NCI-H510A (cell line): Measurements from ENCODE around the gene FARSB.

Source experiments
- DNase-seq: peaks from one replicate; lab custom pipeline; 2025; lab: John Stamatoyannopoulos, UW

Gene FARSB

DNA sequence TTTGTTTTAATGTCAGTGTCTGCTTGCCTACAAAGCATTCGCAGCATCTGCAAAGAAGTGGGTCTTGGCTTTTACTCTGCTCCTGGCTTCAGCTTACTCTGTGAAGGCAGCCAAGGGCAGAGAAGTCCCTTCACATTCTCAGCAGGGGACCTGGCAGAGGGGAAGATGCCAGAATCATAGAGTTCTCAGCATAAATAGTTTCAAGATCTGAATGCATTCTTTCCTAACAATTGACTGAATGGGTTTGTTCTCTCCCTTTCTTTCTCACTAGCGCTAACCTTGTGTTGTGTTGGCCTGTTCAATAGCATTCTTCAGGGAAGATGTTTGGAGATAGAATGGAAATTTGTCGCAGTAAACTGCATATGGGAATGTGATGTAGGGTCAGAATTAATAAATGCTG lies 106.9 kb downstream of the FARSB start:
- no peak for DNase-seq

DNA sequence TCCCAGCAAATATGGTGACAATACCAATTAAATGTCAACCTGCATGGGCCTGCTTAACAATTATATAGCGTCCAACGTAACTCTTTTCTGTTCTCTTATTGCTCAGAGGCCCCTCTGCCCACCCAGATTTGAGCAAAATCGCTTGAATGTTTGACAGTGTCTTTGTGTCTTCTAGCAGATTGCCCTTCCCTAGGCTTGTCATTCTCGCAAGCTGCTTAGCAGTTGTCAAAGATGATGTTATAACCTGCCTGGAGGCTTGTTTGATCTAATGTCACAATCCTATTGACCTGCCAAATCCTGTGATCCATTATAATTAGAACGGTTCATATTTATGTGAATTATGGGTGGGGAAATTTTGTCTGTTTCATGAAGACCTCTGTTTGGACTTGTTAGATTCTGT lies 108.8 kb downstream of the FARSB start:
- no peak for DNase-seq

DNA sequence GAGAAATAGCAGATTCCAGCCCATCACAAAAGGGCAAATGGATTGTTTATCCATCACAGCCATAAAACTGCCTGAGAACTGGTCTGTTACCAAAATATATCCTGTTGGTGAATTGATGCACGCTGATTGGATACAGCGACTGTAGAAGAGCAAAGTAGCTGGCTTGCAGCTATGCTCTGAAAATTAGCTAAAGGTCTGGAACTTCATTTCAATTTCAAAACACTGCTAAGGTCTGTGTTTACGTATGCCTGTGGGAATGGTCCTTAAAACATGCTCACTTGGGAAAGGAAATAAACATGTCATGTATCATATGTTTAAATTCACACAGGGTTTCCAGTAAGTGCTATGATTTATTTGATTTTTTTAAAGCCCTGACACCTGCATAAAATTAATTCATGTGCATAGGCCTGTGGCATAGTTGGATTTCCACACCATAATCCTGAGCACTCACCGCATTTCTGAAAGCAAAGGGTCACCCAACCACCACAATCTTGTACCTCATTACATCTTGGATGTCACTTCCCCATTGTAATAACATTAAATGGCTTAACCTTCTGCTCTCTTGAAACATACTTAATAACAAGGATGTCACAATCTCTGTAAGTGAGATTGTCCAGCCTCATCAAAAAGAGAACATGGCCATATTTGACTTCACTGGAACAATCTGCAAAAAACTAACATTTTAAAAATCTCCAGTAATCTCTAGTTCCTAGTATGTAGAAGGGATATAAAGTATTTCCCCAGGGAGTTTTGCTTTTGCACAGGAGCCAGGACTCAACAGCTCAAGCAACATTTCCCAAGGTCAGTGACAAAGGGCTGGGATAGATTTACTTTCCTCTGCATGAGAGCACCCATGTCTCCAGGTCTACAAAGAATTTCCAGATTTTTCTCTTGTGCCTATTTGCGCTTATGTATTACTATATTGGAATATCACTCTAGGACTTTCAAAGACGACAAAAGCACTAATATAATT lies 109.8 kb downstream of the FARSB start:
- DNase-seq = no peak

DNA sequence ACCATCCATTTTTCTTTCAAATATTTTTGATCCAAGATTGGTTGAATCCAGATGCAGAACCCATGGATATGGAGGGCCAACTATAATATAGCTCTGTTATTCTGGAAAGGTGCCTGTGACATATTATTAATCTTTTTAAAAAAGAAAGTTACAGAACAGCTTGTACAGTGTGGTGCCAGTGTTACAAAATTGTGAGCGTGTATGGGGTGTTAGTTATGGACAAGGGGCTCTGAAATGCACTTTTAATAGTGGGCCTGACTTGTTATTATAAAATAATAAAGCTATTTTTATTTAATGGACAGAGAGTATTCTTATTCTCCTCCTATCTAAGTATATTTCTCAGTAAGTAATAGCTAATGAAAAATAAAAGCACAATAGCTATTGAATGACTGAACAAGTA lies 111.2 kb downstream of the FARSB start:
- DNase-seq = no peak

DNA sequence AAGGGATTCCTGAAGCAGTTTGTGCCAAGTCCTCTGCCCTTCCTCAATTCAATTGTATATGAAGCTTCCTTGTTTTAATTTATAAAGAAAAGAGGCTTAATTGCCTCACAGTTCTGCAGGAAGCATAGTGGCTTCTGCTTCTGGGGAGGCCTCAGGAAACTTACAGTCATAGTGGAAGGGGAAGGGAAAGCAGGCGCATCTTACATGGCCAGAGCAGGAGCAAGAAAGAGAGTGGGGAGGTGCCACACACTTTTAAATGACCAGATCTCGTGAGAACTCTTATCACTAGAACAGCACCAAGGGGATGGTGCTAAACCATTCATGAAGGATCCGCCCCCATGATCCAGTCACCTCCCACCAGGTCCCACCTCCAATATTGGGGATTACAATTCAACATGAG lies 117.4 kb downstream of the FARSB start:
- DNase-seq = no peak

DNA sequence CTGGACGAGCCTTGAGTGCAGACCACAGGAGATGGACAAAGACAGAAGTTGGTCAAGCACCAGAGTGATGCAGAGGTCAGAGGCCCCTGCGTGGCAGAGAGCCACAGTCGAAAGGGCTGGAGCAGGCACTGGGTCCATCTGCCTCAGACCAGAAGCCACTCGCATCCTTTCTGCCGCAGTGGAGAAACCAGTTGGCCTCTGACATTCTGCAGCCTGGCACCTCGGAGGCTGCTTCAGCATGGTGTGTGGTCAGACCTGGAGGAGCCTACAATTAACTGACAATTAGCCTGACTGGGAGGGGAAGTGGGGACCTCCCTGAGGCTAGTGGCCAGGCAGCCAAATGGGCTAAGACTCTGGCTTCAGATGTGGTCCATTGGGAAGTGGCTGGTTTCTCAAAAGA lies 120.4 kb downstream of the FARSB start:
- DNase-seq = no peak

DNA sequence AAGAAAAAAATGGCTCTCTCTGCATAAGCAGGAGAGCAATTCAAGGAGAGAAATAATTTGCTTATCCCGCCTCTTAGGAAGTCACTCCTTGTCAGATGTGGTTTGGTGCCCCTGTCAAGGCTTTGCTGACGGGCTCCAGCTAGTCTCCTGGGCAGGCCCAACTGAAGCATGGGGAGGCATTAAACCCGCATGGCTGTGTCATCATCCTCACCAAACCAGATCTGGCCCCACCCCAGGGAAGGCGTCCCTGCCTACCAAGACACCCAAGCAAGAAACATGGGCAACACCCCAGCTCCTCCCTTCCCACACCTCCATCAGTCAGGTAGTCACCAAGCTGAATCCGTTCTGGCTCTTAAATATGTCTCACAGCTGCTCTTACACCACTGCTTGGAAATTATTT lies 123.6 kb downstream of the FARSB start:
- DNase-seq = no peak

DNA sequence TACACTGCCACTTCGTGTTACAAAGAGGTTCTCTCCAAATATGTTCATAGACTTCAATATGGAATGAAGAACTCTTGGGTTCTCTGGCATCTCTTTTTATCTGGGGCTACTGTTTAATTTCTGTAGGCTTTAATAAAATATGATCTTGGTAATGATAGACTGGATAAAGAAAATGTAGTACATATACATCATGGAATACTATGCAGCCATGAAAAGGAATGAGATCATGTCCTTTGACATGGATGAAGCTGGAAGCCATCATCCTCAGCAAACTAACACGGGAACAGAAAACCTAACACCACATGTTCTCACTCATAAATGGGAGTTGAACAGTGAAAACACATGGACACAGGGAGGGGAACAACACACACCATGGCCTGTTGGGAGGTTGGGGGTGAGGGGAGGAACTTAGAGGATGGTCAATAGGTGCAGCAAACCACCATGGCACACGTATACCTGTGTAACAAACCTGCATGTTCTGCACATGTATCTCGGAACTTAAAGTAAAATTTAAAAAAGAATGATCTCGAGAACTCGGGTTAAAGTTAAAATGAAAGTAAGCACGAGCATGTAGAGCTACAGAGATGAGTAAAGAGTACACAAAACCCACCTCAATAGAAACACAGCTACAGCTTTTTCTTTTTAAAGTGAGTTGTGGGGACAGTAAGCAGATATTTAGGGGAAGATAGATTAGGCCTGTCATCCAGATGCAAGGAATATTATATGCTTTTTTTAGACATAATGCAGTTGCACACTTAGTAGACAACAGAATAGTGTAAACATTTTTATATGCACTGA lies 129.2 kb downstream of the FARSB start:
- no peak for DNase-seq

DNA sequence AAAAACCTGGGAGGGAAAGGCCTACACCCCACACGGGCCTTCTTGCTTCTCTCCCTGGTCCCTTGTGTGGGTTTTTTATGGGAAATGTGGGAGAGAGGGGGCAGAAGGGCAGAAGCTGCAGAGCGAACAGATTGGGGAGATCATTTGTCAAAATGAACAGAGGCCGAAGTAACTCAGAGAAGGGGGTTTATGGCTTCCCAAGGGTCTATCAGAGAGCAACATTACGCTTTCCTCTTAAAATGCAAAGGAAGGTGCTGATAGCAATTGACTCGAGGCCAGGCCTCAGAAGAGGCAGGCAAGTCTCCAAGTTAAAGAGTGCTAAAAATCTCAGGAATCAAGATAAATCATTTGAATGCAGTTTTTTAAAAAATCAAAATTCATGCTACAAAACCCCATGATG lies 130.1 kb downstream of the FARSB start:
- no peak for DNase-seq

DNA sequence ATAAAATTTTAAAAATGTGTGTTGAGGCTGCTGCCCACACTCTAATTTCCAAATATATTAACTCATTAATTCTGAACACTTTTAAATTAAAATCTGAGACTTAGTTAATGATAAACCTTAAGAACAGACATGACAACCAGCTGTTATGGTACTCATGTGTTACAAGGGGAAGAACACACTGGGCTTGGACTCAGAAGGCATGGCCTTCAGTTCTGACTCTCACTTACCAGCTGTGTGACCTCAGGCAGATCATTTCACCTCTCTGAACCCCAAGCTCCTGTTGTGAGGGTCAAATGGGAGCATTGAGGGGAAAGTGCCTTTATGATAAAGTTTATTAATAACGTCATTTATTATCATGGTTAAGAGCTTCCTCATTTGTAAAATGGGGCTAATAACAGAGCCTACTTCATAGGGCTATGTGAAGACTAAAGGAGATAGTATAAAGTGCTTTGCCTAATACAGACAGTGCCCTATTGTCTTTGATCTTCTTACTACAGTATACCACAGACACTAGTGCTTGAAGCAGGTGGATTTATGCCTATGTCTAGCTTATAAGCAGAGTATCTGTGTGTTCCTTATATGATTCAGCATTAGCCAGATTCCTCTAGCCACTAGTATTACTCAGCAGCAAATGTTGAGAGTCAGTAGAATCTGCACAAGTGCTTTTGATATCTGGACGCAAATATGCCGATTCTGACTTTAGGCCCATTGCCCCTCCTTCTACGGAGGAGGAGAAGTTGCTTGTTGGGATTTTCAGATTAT lies 131.9 kb downstream of the FARSB start:
- no peak for DNase-seq

DNA sequence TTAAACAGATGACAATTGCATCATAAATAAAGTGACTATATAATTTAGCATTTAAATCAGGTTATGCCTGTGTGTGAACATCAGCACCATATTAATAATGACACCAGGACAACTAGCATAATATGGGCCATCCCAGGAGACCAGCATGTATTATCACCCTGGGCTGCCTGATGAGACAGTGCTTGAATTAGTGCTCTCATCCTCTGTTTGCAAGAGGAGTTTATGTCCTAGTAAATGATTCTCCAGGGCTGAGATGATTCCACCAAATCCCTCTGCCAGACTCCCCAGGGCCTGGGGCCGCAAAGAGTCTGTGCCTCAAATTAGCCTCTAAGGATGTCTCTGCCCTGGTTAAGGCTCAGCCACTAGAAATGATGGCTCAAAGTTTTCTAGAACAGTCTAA lies 133.8 kb downstream of the FARSB start:
- DNase-seq = no peak

DNA sequence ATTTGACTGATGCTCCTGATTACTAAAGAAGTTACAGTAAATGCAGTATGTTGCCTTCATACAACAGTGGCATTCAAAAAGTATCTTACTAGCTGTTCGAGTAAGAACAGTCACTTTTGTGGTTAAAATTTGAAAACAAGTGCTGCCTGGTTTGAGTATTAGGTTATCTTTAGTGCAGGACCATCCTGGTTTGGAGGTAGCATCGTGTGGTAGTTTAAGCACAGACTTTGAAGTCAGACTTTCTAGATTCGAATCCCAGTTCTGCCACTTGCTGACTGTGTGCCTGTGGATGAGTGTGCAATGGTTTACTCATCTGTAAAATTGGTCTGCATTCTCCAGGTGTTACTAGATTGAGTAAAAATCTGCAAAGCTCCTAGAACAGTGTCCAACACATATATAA lies 134.8 kb downstream of the FARSB start:
- DNase-seq = no peak
